ENCODE data around the gene SCGN. TPM values are rescaled to one million over a fixed set of nuclear protein-coding genes. Genes with fewer than 3 reads are reported as not detected.

Gene SCGN
- total and polyA plus RNA-seq, 2 of the 13 experiments (the other 11 are each of a cell fraction or from before 2014, with no cell fraction given), result 2.9 to 29.0 TPM

- TF ChIP-seq, protein P1, sequence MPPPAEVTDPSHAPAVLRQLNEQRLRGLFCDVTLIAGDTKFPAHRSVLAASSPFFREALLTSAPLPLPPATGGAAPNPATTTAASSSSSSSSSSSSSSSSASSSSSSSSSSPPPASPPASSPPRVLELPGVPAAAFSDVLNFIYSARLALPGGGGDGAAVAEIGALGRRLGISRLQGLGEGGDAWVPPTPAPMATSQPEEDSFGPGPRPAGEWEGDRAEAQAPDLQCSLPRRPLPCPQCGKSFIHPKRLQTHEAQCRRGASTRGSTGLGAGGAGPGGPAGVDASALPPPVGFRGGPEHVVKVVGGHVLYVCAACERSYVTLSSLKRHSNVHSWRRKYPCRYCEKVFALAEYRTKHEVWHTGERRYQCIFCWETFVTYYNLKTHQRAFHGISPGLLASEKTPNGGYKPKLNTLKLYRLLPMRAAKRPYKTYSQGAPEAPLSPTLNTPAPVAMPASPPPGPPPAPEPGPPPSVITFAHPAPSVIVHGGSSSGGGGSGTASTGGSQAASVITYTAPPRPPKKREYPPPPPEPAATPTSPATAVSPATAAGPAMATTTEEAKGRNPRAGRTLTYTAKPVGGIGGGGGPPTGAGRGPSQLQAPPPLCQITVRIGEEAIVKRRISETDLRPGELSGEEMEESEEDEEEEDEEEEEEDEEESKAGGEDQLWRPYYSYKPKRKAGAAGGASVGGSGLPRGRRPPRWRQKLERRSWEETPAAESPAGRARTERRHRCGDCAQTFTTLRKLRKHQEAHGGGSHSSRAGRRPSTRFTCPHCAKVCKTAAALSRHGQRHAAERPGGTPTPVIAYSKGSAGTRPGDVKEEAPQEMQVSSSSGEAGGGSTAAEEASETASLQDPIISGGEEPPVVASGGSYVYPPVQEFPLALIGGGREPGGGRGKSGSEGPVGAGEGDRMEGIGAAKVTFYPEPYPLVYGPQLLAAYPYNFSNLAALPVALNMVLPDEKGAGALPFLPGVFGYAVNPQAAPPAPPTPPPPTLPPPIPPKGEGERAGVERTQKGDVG (CRISPR knock-in tag; IDR thresholded peaks at IDR 0.05; ENCODE audit: borderline replicate concordance), result no peak
- TF ChIP-seq NR2F2 (IDR thresholded peaks at IDR 0.05; ENCODE audit: borderline replicate concordance, low read depth), result peak; percentile 70
- TF ChIP-seq KAT2B (IDR thresholded peaks at IDR 0.05; ENCODE audit: borderline replicate concordance, low read depth, low read length), result no peak; the same call in 1 of the 2 replicates
- TF ChIP-seq RARA (CRISPR knock-in tag; IDR thresholded peaks at IDR 0.05), result peak; percentile 82
- no peak for TF ChIP-seq CBX1 (IDR thresholded peaks at IDR 0.05; ENCODE audit: low read depth)
- no peak for TF ChIP-seq ZNF562 (CRISPR knock-in tag; IDR thresholded peaks at IDR 0.05; ENCODE audit: borderline replicate concordance)
- TF ChIP-seq EZH2 (conservative IDR thresholded peaks at IDR 0.05; ENCODE audit: low read depth, low read length), result no peak
- TF ChIP-seq PHF21A (CRISPR knock-in tag; IDR thresholded peaks at IDR 0.05), result peak; percentile 65; the same call in 1 of the 2 replicates
- peak; percentile 34; the same call in 1 of the 2 replicates for TF ChIP-seq CREM (IDR thresholded peaks at IDR 0.05)
- TF ChIP-seq CREM (CRISPR knock-in tag; IDR thresholded peaks at IDR 0.05), result no peak
- TF ChIP-seq NR2C2 (CRISPR knock-in tag; IDR thresholded peaks at IDR 0.05; ENCODE audit: borderline replicate concordance), result peak; percentile 59; the same call in 1 of the 2 replicates
- TF ChIP-seq ZNF724P (CRISPR knock-in tag; IDR thresholded peaks at IDR 0.05; ENCODE audit: borderline replicate concordance), result no peak
- peak in 1 of 2 experiments; percentile 66; a peak in 2 of 4 replicates for TF ChIP-seq EP300 (IDR thresholded peaks at IDR 0.05; ENCODE audit: low read depth in 2 of 2, low read length in 2 of 2)
- no peak for TF ChIP-seq EP300 (CRISPR knock-in tag; IDR thresholded peaks at IDR 0.05; ENCODE audit: borderline replicate concordance)
- no peak for TF ChIP-seq ZNF276 (CRISPR knock-in tag; IDR thresholded peaks at IDR 0.05; ENCODE audit: low read depth)
- no peak for TF ChIP-seq ZNF318 (CRISPR knock-in tag; IDR thresholded peaks at IDR 0.05)
Measured at GRCh38 chr6:25629198-25629576, 22.8 kb upstream of the SCGN start (continued).
